Measurements from ENCODE around the gene UBA52.

GRCh38 chr19:18587962-18588610 lies 16.4 kb downstream of the UBA52 start:
- TF ChIP-seq CTCF (IDR thresholded peaks at IDR 0.05; ENCODE audit: low read depth, low read length, poor library complexity, severe bottlenecking) (no peak), EZH2phosphoT487 (IDR thresholded peaks at IDR 0.05; ENCODE audit: borderline replicate concordance, low read length) (no peak)
